Panc1 (cell line): ENCODE measurements around the gene DLG2. TPM values are rescaled to one million over a fixed set of nuclear protein-coding genes. Genes with fewer than 3 reads are reported as not detected.
"Not testable (repeated sequence)": the region's sequence is repeated elsewhere in the genome, so short reads cannot be mapped to it uniquely, and the experiment has no call there.

ENCODE experiments used
- ATAC-seq: fragments of 200-7000 bp; cut with Tn5 transposase; 2 replicates; pipeline ENCODE4 v1.9.1; 2020; ENCODE audit warnings: mild to moderate bottlenecking, moderate library complexity
- BruUV-seq: library from RNA; stranded (reverse); fragments of 400-500 nt; replicated peaks from 2 replicates; lab custom pipeline; 2021; lab: Mats Ljungman, UMichigan
- CTCF ChIA-PET: fragments of 300-600 bp; sonication (Branson Sonifier 250); formaldehyde crosslinking; loops from one replicate; lab custom pipeline; 2022; ENCODE audit warnings: antibody characterized with exemption; lab: Charles Lee
- POLR2A ChIA-PET: fragments of 300-600 bp; sonication (Branson Sonifier 250); formaldehyde crosslinking; loops from one replicate; lab custom pipeline; 2022; ENCODE audit warnings: antibody characterized with exemption; lab: Charles Lee
- DNase-seq: peaks from one replicate; pipeline ENCODE4 v3.0.0-alpha.2; 2010; ENCODE audit warnings: low read depth, low spot score
- H3K27ac ChIP-seq: 2 replicates; pipeline ENCODE4 v1.5.1; 2011; ENCODE audit warnings: mild to moderate bottlenecking, low read length, inconsistent platforms
- H3K27me3 ChIP-seq: fragments of 200-500 bp; sonication (Bioruptor generic); 2 replicates; pipeline ENCODE4 v1.6.0; 2014; ENCODE audit warnings: low read length, inconsistent platforms; ENCODE audit not compliant: control insufficient read depth, insufficient read depth
- H3K36me3 ChIP-seq: fragments of 200-500 bp; sonication (Bioruptor generic); 2 replicates; pipeline ENCODE4 v1.5.1; 2014; ENCODE audit warnings: inconsistent platforms, mild to moderate bottlenecking, low read length, moderate library complexity; ENCODE audit not compliant: control insufficient read depth, insufficient read depth
- H3K4me1 ChIP-seq: 2 replicates; pipeline ENCODE4 v1.5.1; 2011; ENCODE audit warnings: inconsistent platforms, mild to moderate bottlenecking, low read length, moderate library complexity; ENCODE audit not compliant: control insufficient read depth, insufficient read depth
- H3K4me3 ChIP-seq, 2 experiments: 2 replicates each; pipeline ENCODE4 v1.5.1; 2011 to 2012; ENCODE audit warnings: low read depth in 2 of 2, low read length in 2 of 2, mild to moderate bottlenecking in 2 of 2, inconsistent platforms in 1 of 2, moderate library complexity in 1 of 2
- H3K9me3 ChIP-seq: fragments of 200-500 bp; sonication (Bioruptor generic); 2 replicates; pipeline ENCODE4 v1.5.1; 2014; ENCODE audit warnings: low read depth, mild to moderate bottlenecking, inconsistent platforms, low read length, moderate library complexity; ENCODE audit not compliant: control insufficient read depth, insufficient read depth
- CTCF ChIP-seq: fragments of 450-650 bp; IDR thresholded peaks from 2 replicates; pipeline ENCODE4 v1.5.1; 2017; ENCODE audit warnings: mild to moderate bottlenecking
- POLR2AphosphoS5 ChIP-seq: IDR thresholded peaks from 2 replicates; pipeline ENCODE4 v1.6.1; 2012; ENCODE audit warnings: mild to moderate bottlenecking, low read depth, low read length, moderate library complexity
- SIN3A ChIP-seq: IDR thresholded peaks from 2 replicates; pipeline ENCODE4 v1.6.1; 2012; ENCODE audit warnings: low read depth, mild to moderate bottlenecking, low read length, moderate library complexity, borderline replicate concordance; ENCODE audit not compliant: insufficient read depth
- TCF7L2 ChIP-seq: IDR thresholded peaks from 2 replicates; pipeline ENCODE4 v1.6.1; 2011; ENCODE audit warnings: mild to moderate bottlenecking, low read depth, low read length, inconsistent platforms
- in situ Hi-C: cut with HindIII; loops from 2 replicates; pipeline ENCODE4 v1.10.0; 2016; ENCODE audit warnings: low sequenced_read_pairs, low pct_unique_long_range_greater_than_20kb
- intact Hi-C: fragments of 100-400 bp; cut with micrococcal nuclease; formaldehyde crosslinking; loops from one replicate; pipeline ENCODE4 v1.10.0; 2022; ENCODE audit not compliant: unreplicated experiment
- total RNA-seq: library from RNA; stranded (reverse); gene quantifications from one replicate; pipeline ENCODE4 v1.2.1, GENCODE V29; 2021; ENCODE audit not compliant: unreplicated experiment
- TF ChIP-seq, protein P1 (sequence below), 2 experiments: IDR thresholded peaks; 2 replicates each; pipeline ENCODE4 v1.6.1; 2011 to 2012; ENCODE audit warnings: low read depth in 2 of 2, control low read depth in 1 of 2, low read length in 1 of 2, mild to moderate bottlenecking in 1 of 2, moderate library complexity in 1 of 2; ENCODE audit not compliant: insufficient read depth in 1 of 2

The DLG2 gene
- total RNA-seq, 1 experiment from 2014 or later, result 4.2 TPM

- BruUV-seq, result no TSS peak
- Histone ChIP-seq H3K36me3 (no peaks in the 10 kb centered on the region), H3K4me3 (no peak overlapping the region), H3K4me1 (no peaks in the 10 kb centered on the region), H3K27me3 (0 out of 2 replicates have a peak, but pooled peaks cover 3% of the 10 kb centered on the region), H3K27ac (no peak overlapping the region), H3K9me3 (no peaks in the 10 kb centered on the region)
- TF ChIP-seq SIN3A (no peak), CTCF (no peak)
- in situ Hi-C loops, result no loop called here
- ChIA-PET POLR2A (no interaction called here), CTCF (no interaction called here)
- DNase-seq, result no peak
- no peak for ATAC-seq
- intact Hi-C loops, result no loop called here
Measured at GRCh38 chr11:85277693-85278092, 349.5 kb downstream of the DLG2 start.

DNA sequence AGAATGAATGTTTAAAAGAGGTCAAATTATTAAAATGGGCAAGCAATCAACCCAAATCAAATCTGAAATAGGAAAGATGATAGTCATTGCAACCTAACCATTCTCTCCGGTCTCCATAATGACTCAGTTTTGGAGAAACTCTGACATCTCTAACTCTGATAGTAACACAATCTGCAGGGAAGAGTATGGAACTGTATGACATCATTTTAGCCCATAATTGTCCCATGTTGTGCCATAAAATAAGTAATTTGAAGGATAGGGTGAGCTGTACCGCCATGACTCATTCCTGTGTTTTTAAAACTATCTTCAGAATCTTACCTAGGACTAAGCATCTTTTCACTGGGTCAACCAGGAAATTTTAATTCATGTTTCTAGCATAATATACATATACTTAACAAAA, 350.8 kb downstream of the DLG2 start:
- CTCF ChIA-PET, result no interaction called here

GRCh38 chr11:85270315-85270714, 356.8 kb downstream of the DLG2 start:
- intact Hi-C loops, H3K9me3 ChIP-seq: not testable (repeated sequence)

More for the DNA sequence above, 350.8 kb downstream of the DLG2 start:
- in situ Hi-C loops (no loop called here), intact Hi-C loops (no loop called here)
- Histone ChIP-seq H3K36me3 (no peaks in the 10 kb centered on the region), H3K4me1 (no peaks in the 10 kb centered on the region), H3K9me3 (no peaks in the 10 kb centered on the region), H3K27me3 (0 out of 2 replicates have a peak, but pooled peaks cover 3% of the 10 kb centered on the region), H3K4me3 (no peak overlapping the region), H3K27ac (no peak overlapping the region)
- no peak for ATAC-seq
- DNase-seq, result no peak
- POLR2A ChIA-PET, result no interaction called here
- no peak for TF ChIP-seq TCF7L2
- TF ChIP-seq, protein P1, sequence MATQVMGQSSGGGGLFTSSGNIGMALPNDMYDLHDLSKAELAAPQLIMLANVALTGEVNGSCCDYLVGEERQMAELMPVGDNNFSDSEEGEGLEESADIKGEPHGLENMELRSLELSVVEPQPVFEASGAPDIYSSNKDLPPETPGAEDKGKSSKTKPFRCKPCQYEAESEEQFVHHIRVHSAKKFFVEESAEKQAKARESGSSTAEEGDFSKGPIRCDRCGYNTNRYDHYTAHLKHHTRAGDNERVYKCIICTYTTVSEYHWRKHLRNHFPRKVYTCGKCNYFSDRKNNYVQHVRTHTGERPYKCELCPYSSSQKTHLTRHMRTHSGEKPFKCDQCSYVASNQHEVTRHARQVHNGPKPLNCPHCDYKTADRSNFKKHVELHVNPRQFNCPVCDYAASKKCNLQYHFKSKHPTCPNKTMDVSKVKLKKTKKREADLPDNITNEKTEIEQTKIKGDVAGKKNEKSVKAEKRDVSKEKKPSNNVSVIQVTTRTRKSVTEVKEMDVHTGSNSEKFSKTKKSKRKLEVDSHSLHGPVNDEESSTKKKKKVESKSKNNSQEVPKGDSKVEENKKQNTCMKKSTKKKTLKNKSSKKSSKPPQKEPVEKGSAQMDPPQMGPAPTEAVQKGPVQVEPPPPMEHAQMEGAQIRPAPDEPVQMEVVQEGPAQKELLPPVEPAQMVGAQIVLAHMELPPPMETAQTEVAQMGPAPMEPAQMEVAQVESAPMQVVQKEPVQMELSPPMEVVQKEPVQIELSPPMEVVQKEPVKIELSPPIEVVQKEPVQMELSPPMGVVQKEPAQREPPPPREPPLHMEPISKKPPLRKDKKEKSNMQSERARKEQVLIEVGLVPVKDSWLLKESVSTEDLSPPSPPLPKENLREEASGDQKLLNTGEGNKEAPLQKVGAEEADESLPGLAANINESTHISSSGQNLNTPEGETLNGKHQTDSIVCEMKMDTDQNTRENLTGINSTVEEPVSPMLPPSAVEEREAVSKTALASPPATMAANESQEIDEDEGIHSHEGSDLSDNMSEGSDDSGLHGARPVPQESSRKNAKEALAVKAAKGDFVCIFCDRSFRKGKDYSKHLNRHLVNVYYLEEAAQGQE (IDR thresholded peaks at IDR 0.05; ENCODE audit: insufficient read depth in 1 of 2, low read depth in 2 of 2, low read length in 1 of 2), result no peak
- TF ChIP-seq CTCF, result no peak
- TF ChIP-seq POLR2AphosphoS5, result no peak
- BruUV-seq, result no TSS peak

More at GRCh38 chr11:85270315-85270714, 356.8 kb downstream of the DLG2 start:
- ATAC-seq, in situ Hi-C loops, H3K4me1 ChIP-seq, DNase-seq, POLR2A ChIA-PET, H3K36me3 ChIP-seq, BruUV-seq, H3K27me3 ChIP-seq, H3K27ac ChIP-seq, CTCF ChIA-PET, H3K4me3 ChIP-seq: not testable (repeated sequence)
